Suprapubic skin (tissue), 4 donors: ENCODE results near the gene PAM16. TPM values are rescaled to one million over a fixed set of nuclear protein-coding genes. Genes with fewer than 3 reads are reported as not detected.

Experiments
- DNase-seq, 2 donors: peaks; one replicate each; pipeline ENCODE4 v3.0.0-alpha.2; 2019; ENCODE audit warnings: low spot score in 2 of 2
- H3K27ac ChIP-seq: fragments of 200-600 bp; sonication (generic); one replicate; pipeline ENCODE4 v1.5.1; 2019
- H3K27me3 ChIP-seq: fragments of 200-600 bp; sonication (generic); one replicate; pipeline ENCODE4 v1.5.1; 2019
- H3K36me3 ChIP-seq: fragments of 200-600 bp; sonication (generic); one replicate; pipeline ENCODE4 v1.5.1; 2019
- H3K4me1 ChIP-seq: fragments of 200-600 bp; sonication (generic); one replicate; pipeline ENCODE4 v1.5.1; 2019
- H3K4me3 ChIP-seq: fragments of 200-600 bp; sonication (generic); one replicate; pipeline ENCODE4 v1.5.1; 2019; ENCODE audit warnings: mild to moderate bottlenecking
- H3K9me3 ChIP-seq: fragments of 200-600 bp; sonication (generic); one replicate; pipeline ENCODE4 v1.5.1; 2019
- CTCF ChIP-seq, 2 donors: fragments of 200-600 bp in 1 of 2; fragments of 450-650 bp in 1 of 2; sonication (generic) in 1 of 2; IDR thresholded peaks; one replicate each; pipeline ENCODE4 v1.5.1; 2016 to 2019; ENCODE audit warnings: antibody characterized with exemption in 2 of 2, mild to moderate bottlenecking in 1 of 2, moderate library complexity in 1 of 2
- EP300 ChIP-seq: sonication (generic); formaldehyde crosslinking; IDR thresholded peaks from one replicate; pipeline ENCODE4 v1.6.1; 2017; ENCODE audit warnings: antibody characterized with exemption
- POLR2A ChIP-seq, 2 donors: fragments of 450-650 bp; IDR thresholded peaks; one replicate each; pipeline ENCODE4 v1.6.1; 2017; ENCODE audit warnings: antibody characterized with exemption in 2 of 2, mild to moderate bottlenecking in 2 of 2, moderate library complexity in 2 of 2
- POLR2AphosphoS5 ChIP-seq, 3 donors: sonication (generic); formaldehyde crosslinking; IDR thresholded peaks; one replicate each; pipeline ENCODE4 v1.6.1; 2017; ENCODE audit warnings: antibody characterized with exemption in 3 of 3
- WGBS: methylation state at CpG from one replicate; pipeline ENCODE4 v1.1.5; 2018; 5-methylcytosine and 5-hydroxymethylcytosine counted together
- total RNA-seq, 4 donors: library from RNA; depleted of rRNA; stranded (reverse); fragments of >200 nt; gene quantifications; one replicate each; pipeline ENCODE4 v1.1.0, GENCODE V29; 2016

PAM16 gene
- total RNA-seq, 4 donors from 2014 or later: 23.8 to 54.7 (median 46.1) TPM

- TF ChIP-seq CTCF (IDR thresholded peaks at IDR 0.05): no peak
- no peak for TF ChIP-seq POLR2AphosphoS5 (IDR thresholded peaks at IDR 0.05)
- TF ChIP-seq POLR2A (IDR thresholded peaks at IDR 0.05): no peak
- TF ChIP-seq EP300: no peak
- H3K4me3 ChIP-seq: no peak overlapping the region
- WGBS: 93% methylated on average over 5 of the region's 5 CpGs
- H3K36me3 ChIP-seq: peaks cover 28% of the 10 kb centered on the region
- H3K4me1 ChIP-seq: peaks cover 48% of the 10 kb centered on the region
- no peak for DNase-seq
- no peaks in the 10 kb centered on the region for H3K9me3 ChIP-seq
- H3K27ac ChIP-seq: no peak overlapping the region
- no peaks in the 10 kb centered on the region for H3K27me3 ChIP-seq
Observed at GRCh38 chr16:4367393-4367856, 16.3 kb upstream of the PAM16 start.

- no peak overlapping the region for H3K4me3 ChIP-seq
- TF ChIP-seq EP300 (no peak), POLR2A (IDR thresholded peaks at IDR 0.05) (no peak), POLR2AphosphoS5 (IDR thresholded peaks at IDR 0.05) (no peak), CTCF (IDR thresholded peaks at IDR 0.05) (no peak)
- H3K9me3 ChIP-seq: no peaks in the 10 kb centered on the region
- no peak overlapping the region for H3K27ac ChIP-seq
- 94% methylated on average over 13 of the region's 13 CpGs for WGBS
- H3K36me3 ChIP-seq: peaks cover 42% of the 10 kb centered on the region
- H3K27me3 ChIP-seq: no peaks in the 10 kb centered on the region
- H3K4me1 ChIP-seq: peaks cover 34% of the 10 kb centered on the region
- DNase-seq: no peak
Observed at GRCh38 chr16:4366016-4366415, 14.9 kb upstream of the PAM16 start.

GRCh38 chr16:4365615-4366014, 14.5 kb upstream of the PAM16 start:
- Histone ChIP-seq H3K36me3 (peaks cover 44% of the 10 kb centered on the region), H3K9me3 (no peaks in the 10 kb centered on the region), H3K4me1 (peaks cover 31% of the 10 kb centered on the region), H3K27me3 (no peaks in the 10 kb centered on the region), H3K27ac (no peak overlapping the region), H3K4me3 (no peak overlapping the region)
- TF ChIP-seq EP300: no peak
- WGBS: 91% methylated on average over 9 of the region's 12 CpGs
- DNase-seq: no peak

- Histone ChIP-seq H3K27ac (no peak overlapping the region), H3K36me3 (peaks cover 49% of the 10 kb centered on the region), H3K27me3 (no peaks in the 10 kb centered on the region), H3K9me3 (no peaks in the 10 kb centered on the region), H3K4me3 (no peak overlapping the region), H3K4me1 (peaks cover 25% of the 10 kb centered on the region)
- no peak for TF ChIP-seq EP300
- TF ChIP-seq POLR2A (IDR thresholded peaks at IDR 0.05): no peak
- no peak for TF ChIP-seq CTCF (IDR thresholded peaks at IDR 0.05)
- TF ChIP-seq POLR2AphosphoS5 (IDR thresholded peaks at IDR 0.05): no peak
- 96% methylated on average over 4 of the region's 10 CpGs for WGBS
- DNase-seq: no peak
Observed at GRCh38 chr16:4365014-4365406, 13.9 kb upstream of the PAM16 start.

GRCh38 chr16:4364196-4365013, 13.3 kb upstream of the PAM16 start:
- H3K27ac ChIP-seq: no peak overlapping the region

More at GRCh38 chr16:4364196-4365013, 13.3 kb upstream of the PAM16 start:
- H3K36me3 ChIP-seq: peaks cover 49% of the 10 kb centered on the region
- 82% methylated on average over 12 of the region's 37 CpGs for WGBS
- peaks cover 19% of the 10 kb centered on the region for H3K4me1 ChIP-seq
- no peaks in the 10 kb centered on the region for H3K9me3 ChIP-seq
- DNase-seq: no peak
- H3K4me3 ChIP-seq: no peak overlapping the region
- TF ChIP-seq POLR2A (IDR thresholded peaks at IDR 0.05) (no peak), EP300 (no peak), POLR2AphosphoS5 (IDR thresholded peaks at IDR 0.05) (no peak), CTCF (IDR thresholded peaks at IDR 0.05) (no peak)
- no peaks in the 10 kb centered on the region for H3K27me3 ChIP-seq
